ENCODE data around the gene SPSB3.
"Not testable (repeated sequence)": the region's sequence is repeated elsewhere in the genome, so short reads cannot be mapped to it uniquely, and the experiment has no call there.

The SPSB3 gene

DNA sequence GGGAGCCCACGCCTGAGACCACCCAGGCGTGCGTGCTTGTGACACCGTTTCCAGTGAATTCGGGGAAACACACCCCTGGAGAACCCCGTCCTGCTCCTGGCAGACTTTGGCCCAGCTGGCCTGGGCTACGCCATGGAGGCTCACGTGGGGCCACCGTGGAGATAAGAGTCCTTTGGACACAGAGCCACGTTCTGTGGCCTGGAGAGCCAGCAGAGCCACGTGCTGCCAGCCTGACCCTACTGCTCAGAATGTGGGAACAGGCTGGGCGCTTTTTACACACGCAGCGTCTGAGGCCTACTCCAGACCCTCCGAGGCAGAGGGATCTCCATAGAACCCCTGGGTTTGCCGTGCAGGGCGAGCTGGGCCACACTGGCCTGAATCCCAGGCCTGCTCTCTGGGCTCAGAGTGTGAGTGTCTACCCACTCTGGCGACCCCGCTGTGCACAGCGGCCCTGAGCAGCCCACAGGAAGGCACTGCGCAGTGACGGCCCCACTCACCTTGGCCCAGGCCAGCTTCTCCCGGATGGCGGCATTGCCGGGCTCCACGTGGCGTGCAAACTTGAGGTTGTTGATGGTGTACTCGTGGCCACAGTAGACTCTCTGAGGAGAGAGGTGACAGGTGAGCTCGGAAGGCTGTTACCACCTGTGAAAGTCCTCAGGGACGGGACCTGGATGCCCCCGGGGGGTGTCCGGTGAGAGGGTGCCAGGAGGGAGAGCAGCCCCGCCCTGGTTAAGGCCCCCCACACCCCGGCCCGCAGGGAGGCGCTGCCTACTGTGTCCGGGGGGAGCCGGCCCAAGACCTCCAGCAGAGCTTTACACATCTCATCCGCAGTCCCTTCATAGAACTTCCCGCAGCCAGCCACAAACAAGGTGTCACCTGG is 34.3 kb upstream of the SPSB3 start:
- DNase-seq, result no peak

DNA sequence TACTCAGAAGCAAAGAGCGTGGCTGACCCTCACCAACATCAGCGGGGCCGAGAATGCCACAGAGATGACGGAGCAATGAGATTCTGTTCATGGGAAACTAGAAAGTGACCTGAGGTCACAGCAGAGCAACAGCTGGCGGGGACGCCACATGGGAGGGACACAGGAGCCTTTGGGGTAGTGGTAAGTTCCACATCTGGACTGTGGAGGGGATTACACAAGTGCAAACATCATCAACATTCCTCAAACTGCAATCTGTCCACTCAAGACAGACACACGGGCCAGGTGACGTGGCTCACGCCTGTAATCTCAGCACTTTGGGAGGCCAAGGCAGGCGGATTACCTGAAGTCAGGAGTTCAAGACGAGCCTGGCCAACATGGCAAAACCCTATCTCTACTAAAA is 33.1 kb upstream of the SPSB3 start:
- DNase-seq, result no peak

DNA sequence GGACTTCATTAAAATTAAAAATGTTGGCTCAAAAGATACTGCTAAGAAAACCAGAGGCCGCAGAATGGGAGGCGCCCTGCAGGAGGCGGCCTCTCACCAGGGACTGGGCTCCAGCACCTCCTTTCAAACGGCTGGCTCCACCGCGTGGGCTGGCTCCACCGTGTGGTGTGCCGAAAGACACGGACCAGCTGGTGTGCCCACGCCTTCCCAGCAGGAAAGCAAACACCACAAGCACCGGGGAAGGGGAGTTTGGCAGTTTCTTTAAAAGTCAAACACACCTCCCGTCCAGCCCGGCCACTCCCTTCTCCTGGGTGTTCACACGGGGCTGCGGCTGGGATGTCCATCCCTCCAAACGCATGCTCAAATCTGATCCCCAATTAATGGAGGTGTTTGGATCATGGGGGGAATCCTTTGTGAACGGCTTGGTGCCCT is 30.4 kb upstream of the SPSB3 start:
- peak; percentile 31 for DNase-seq

DNA sequence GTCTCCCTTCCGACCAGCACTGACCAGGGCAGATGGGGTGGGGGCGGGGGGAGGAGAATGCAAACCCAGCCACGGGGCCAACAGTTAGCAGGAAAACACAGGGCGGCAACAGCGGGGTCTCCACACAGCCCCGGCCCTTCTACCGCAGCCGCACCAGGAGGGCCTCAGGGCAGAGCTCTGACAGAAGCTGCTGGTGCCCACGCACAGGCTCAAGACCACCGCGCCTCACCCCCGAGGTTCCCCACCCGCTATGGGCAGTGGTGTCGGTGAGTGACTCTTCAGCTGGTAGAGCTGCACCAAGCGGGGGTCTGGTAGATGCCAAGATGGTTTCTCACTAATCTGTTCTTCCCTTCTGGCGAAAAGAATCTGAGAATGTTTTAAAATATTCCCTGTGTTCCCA is 28.2 kb upstream of the SPSB3 start:
- no peak for DNase-seq

DNA sequence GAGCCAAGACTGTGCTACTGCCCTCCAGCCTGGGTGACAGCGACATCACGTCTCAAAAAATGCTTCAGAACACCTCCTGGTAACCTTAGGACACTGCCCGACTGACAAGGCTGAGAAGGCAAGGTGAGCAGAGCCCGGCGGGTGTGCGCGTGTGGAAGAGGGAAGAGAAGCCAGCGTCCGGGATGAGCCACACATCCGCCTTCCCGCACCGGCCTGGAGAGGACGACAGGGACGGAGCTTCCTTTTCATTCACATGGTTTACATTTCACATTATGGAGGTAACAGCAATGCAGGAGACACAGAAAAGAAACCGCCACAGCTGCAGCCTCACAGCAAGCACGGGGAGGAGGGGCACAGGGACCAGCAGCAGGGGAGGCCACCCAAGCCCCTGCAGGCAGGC is 27.7 kb upstream of the SPSB3 start:
- no peak for DNase-seq

DNA sequence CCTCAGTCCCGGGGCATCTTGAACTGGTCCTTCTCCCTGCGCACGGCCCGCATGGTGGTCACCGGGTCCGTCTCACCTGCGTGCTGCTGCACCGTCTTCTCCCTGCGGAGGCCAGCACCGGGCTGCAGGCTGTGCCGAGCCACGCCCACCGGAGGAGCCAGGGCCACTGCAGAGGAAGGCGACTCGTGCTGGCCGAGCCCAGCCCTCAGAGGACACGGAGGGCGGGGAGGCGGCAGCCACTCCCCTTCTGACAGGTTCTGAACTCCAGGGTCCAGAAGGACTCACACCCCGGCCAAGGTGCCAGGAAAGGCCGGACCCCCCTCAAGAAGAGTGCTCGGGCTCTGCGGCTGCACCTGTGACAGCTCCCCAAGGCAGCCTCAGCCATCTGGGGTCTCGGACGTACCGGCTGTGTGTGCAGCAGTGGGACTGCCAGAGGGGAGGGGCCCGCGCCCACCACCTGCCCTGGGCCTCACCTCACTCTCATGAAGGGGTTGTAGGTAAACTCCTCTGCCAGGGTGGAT is 27.0 kb upstream of the SPSB3 start:
- no peak for DNase-seq

DNA sequence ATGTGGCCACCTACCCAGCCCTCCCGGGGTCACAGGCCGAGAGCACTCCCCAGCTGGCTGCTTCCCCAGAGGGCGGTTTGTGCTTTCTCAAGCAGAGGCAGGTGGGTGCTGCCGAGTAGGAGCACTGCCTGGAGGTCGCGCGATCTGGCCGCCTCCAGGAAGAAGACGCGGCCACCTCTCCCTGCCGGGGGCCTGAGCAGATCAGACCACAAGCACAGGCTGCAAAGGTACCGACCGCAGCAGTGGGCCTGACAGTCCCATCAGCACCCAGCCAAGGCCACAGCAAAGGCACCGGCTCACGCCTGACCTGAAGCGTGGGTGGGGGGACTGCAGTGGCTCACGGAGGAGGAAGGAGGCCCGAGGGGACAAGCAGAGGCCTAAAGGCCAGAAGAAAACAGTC is 26.3 kb upstream of the SPSB3 start:
- no peak for DNase-seq

DNA sequence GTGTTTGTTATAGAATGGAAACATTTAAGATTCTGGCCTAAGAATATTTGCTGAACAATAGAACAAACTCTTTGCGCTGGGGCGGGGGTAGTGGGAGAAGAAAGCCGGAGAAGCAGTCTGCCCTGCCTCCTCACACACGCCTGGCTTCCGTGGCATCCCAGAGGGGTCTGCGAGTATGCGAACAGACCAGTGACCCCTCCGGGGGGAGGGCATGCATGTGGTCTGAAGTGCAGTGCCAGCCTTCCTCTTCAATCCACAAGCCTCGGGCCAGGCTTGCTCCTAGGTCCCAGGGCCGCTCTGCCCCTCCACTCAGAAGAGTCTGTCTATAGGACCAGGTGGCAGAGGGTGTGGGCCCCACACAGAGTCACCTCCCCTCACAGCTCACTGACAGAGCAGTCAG is 25.3 kb upstream of the SPSB3 start:
- DNase-seq, result no peak

DNA sequence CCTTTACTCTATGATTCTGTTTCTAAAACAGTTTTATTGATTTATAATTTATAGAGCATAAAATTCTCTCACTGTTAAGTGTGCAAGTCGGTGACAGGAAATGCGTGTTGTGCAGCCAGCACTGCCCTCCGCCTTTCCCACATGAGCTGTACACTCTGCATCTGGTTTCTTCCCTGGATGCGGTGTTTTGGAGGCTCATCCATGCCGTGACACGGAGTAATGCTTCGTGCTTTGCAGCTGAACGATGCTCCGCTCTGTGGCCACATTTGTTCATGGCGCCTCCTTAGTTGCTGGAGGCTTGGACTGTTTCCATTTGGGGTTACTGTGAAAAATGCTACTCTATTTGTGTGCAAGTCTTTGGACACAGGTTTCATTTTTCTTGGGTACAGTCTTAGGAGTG is 18.3 kb upstream of the SPSB3 start:
- DNase-seq, result no peak

DNA sequence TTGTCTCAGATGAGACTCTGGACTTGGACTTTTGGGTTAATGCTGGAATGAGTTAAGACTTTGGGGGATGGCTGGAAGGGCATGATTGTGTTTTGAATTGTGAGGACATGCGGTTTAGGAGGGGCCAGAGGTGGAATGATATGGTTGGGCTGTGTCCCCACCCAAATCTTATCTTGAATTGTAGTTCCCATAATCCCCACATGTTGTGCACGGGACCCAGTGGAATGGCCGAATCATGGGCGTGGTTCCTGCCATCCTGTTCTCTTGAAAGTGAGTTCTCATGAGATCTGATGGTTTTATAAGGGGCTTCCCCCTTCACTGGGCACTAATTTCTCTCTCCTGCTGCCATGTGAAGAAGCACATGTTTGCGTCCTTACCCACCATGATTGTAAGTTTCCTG is 16.9 kb upstream of the SPSB3 start:
- not testable (repeated sequence) for DNase-seq

DNA sequence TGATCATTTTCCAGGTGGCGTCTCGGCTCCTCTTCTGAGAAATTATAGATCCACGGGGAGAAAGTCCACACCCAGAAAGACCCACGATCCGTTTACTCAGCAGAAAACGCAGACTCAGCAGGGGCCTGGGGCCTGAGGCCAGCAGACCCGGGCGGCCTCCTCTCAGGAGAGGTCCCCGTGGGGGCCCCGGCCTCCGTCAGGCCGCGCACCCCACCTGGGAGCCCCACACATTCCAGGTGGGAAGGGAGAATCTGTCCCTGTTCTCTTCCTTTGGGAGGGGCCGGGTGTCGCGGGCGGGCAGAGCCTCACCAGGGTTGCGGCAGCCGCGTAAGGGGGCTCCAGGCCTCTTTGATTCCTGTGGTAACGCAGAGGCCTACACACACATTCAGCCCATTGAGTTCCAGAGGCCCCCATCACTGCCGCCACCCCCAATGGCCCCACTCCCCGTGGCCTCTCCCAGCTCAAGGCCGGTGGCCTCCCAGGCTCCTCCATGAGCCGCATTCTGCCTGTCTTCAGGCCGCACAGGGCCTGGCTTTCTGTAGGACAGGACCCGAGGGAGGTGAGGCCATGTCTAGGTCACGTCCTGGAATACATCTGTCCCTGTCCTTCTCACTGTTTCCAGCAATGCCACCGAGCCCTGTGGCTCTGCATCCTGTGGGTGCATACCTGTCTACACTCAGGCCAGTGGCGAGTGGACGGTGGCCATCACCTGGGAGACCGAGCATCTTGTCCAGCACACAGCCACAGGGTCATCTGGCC is 12.7 kb upstream of the SPSB3 start:
- no peak for DNase-seq

DNA sequence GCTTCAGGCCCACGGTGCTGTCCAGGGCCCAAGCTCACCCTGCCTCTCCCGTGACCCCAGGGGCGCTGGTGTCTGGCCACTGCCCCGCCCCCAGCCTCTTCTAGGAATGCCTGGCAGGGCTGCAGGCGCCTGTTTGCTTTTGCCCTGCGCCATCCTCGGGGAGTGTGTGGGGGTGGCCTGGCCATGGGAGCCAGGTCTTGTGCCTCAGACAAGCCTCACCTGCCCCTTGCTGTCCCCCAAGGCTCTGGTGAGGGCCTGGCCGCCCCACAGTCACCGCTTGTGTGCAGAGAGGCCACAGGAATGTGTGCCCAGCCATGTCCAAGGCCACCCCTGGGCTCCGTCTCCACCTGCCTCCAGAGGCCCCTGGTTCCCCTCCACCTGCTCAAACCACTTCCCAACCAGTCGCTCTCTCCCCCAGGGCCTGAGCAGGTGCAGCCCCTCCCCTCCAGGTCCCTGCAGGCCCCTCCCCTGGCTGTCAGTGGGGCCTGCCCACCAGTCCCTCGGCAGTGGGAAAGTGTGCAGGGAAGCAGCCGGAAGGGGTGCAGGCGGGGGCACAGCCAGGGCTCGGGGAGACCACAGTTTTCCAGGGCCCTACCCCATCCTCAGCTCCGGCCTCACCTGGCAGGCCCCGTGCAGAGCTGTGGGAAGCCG is 12.0 kb upstream of the SPSB3 start:
- no peak for DNase-seq

DNA sequence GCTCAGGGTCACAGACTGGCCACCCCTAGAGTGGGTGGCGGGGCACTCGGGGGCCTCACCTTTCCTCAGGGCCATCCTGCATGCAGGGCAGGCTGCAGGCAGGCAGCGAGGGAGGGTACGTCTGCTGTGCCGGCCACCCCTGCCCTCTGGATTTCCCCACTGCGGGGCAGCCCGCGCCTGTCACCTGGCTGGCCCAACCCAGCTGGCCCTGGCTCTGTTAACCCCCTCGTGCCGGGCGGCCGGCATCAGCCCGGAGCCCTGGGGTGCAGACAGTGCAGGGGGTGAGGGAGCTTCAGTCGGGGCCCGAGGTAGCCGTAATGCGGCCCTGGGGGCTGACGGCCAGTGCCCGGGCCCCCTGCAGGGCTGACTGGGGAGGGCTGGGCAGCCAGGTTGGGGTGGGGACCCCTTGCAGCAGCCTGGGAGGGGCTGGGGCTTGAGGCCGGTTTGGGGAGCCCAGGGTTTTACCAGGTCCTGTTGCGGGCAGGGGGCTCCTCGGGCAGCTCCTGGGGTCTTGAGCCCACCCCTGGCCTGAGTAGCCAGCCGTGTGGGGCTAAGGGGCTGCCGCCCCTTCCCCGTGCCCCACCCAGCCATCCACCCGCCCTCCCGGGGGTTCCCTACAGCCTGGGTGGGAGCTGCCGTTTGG is 11.3 kb upstream of the SPSB3 start, which contains the start of gene IGFALS:
IGFALS (minus strand) TSS at position 128 of the 643 bp plus-strand sequence; CDS start at position 75, 53 bp downstream.
- no peak for DNase-seq

DNA sequence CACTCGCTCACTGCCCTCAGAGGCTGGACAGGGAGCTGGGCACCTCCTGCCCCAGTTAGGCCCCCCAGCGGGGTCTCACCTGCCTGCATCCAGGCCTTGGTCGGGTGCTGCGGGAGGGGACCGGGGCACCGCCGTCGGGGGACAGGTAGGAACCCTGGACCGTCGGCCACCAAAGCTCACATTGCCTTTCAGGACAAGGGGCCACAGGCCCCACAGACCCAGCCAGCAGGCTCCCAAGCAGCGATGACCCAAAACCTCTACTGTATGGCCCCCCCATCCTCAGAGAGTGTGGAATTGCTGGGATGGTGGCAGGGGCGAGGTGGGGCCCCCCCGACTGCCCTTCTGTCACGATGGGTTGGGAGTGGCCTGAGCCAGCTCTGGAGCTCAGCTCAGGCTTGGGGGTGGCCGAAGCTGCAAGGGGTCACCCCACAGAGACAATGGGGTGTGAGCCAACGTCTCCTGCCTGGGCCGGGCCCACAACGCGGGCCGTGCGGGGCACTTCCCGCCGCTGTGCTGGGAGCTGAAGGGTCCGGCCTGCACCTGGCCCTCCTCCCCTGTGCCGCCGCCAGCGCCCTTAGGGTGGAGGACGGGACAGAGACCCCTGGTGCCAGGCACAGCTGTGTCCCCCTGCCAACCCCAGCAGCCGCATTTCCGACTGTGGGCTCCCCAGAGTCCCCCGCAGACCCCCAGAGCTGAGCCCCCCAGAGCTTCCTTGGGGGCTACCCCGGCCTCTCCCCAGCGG is 10.6 kb upstream of the SPSB3 start:
- no peak for DNase-seq

DNA sequence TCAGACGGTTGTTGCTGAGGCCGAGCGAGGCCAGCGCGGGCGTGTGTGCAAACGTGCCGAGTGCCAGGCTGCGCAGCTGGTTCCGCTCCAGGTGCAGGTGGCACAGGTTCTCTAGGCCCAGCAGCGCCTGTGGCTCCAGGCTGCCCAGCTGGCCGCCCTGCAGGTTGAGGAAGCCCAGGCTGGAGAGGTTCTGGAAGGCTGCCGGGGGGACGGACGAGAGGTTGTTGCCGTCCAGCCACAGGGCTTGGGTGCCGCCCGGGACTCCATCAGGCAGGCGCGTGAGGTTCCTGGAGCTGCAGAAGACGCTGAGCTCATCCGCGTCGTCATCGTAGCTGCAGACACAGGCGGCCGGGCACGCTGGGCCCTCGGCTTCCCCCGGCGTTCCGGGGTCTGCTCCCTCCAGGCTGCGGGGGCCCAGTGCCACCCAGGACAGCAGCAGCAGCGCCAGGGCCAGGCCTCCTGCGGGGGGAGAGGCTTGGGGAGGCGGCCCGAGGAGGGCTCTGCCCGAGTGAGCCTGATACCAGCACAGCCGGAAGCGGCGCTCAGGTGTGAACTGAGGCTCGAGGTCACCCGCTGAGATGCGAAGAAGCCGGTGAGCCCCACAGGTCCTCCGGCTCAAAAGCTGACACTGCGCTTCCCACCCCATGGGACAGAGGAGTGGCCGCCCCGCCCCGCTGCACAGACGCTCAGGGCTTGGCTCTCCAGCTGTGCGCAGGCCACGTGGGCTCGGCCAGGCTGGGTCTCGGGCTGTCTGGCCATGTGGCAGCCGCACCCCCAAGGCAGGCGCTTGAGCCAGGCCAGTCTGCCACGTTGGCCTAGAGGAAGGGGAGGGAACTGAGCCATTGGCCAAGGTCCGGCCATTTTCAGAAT is 9.8 kb upstream of the SPSB3 start:
- no peak for DNase-seq

DNA sequence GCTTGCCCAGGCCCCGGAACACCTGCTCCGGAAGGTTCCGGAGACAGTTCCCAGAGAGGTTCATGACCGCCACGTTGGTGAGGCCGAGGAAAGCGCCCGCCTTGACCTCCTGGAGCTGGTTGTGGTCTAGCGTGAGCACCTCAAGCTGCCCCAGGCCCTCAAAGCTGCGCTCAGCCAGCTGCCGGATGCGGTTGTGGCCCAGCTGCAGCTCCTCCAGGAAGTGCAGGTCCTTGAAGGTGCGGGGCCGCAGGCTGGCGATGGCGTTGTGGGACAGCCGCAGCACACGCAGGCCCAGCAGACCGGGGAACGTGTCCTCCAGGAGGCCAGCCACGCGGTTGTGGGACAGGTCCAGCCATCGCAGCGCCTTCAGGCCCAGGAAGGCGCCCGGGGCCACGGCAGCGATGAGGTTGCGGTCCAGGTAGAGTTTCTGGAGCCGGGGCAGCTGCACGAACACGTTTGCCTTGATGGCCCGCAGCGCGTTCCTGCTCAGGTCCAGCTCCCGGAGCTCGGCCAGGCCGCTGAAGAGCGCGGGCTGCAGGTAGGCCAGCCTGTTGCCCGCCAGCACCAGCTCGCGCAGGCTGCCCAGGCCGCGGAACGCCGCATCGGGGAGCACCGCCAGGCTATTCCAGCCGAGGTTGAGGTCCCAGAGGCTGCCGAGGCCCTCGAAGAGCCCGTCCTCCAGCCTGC is 9.0 kb upstream of the SPSB3 start:
- DNase-seq, result no peak

DNA sequence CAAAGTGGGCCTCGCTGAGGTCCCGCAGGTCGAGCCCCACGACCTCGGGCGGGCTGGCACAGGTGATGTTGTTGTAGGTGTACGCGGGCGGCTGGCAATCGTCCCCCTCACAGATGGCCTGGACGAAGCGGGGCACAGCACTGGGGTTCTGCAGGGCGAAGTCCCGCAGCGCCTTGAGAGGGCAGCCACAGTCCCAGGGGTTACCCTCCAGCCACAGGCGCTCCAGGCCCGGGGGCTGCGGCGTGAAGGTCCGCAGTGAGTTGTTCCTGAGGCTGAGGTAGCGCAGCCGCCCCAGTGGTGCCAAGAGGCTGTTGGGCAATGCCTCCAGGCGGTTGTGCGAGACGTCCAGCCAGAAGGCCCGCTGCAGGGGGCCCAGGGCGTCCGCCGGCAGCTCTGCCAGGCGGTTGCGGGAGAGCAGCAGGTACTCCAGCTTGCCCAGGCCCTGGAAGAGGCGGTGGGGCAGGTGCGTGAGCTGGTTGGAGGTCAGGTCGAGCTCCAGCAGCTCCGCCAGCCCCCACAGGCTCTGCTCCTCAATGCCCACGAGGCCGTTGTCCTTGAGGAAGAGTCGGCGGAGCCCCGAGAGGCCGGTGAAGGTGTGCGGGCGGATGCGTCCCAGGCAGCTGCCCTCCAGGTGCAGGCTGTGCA is 8.4 kb upstream of the SPSB3 start:
- no peak for DNase-seq

DNA sequence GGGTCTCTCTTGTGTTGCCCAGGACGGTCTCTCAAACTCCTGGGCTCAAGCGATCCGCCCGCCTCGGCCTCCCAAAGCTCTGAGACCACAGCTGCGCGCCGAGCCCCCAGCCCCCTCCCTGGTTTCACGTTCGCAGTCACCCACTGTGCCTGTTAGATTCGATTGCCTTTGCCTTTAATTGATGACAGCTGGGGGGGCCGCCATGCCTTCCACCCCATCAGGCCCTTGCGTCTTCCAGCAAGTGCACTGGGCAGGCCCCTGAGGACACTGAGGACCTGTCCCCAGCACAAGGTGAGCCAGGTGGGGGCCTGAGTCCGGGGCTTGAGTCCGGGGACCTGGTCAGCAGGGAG is 7.9 kb upstream of the SPSB3 start:
- DNase-seq, result no peak

DNA sequence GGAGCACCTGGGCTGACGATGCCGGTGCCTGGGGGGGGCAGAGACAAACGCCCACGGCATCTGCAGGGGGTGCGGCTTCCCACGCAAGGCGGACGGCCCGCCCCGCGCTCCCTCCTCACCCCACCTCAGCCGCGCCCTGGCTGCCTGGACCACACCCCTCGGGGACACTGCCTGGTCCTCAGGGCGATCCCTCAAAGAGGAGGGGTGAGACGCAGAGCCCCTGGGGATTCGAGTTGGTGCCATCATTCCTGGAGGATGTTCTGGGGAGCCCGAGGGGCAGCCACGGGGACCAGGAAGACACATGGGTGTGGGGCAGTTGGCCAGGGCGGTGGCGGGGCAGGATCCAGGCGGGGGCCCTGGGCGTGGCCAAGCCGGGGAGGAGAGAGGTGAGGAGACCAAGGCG is 7.3 kb upstream of the SPSB3 start:
- DNase-seq, result no peak

DNA sequence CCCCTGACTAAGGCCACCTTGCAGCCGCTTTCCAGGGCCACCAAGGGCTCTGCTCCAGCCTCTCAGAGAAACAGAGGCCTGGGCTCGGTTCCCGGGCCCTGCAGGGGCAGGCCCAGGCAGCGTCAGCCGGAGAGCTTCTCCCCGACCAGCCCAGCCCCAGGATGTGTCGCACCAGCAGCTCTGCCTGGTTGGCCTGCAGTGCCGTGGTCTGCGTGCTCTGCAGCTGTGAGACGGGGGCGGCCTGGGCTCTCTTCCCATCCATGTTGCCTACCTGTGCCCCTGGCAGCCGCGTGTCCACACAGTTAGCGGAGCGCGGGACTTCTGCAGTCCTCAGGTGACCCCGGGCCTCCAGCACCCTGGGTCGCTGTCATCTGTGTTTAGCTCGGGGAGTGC is 6.3 kb upstream of the SPSB3 start:
- no peak for DNase-seq
